Prostate gland (tissue), 2 donors: ENCODE results near the gene HOATZ. TPM values are rescaled to one million over a fixed set of nuclear protein-coding genes. Genes with fewer than 3 reads are reported as not detected.

Source experiments
- DNase-seq: peaks from one replicate; pipeline ENCODE4 v3.0.0-alpha.2; 2019; ENCODE audit warnings: low spot score
- H3K27ac ChIP-seq, 2 donors: fragments of 200-600 bp; sonication (generic); 2 replicates each; pipeline ENCODE4 v1.5.1; 2017 to 2019
- H3K27me3 ChIP-seq: fragments of 200-600 bp; sonication (generic); replicated peaks from 2 replicates; pipeline ENCODE4 v1.5.1; 2019; ENCODE audit not compliant: insufficient read depth
- H3K36me3 ChIP-seq, 2 donors: fragments of 200-600 bp; sonication (generic); 1 replicate in 1 of 2; 2 replicates in 1 of 2; pipeline versions ENCODE4 v1.5.1 to v1.8.1; 2017 to 2019
- H3K4me1 ChIP-seq: fragments of 200-600 bp; sonication (generic); replicated peaks from 2 replicates; pipeline ENCODE4 v1.5.1; 2019
- H3K4me3 ChIP-seq, 2 donors: fragments of 200-600 bp; sonication (generic); 2 replicates each; pipeline ENCODE4 v1.5.1; 2017 to 2019
- H3K9me3 ChIP-seq: fragments of 200-600 bp; sonication (generic); 2 replicates; pipeline ENCODE4 v1.5.1; 2017
- POLR2A ChIP-seq: fragments of 450-650 bp; IDR thresholded peaks from one replicate; pipeline ENCODE4 v1.6.1; 2016; ENCODE audit warnings: antibody characterized with exemption, mild to moderate bottlenecking
- POLR2AphosphoS5 ChIP-seq: sonication (generic); formaldehyde crosslinking; IDR thresholded peaks from one replicate; pipeline ENCODE4 v1.6.1; 2017; ENCODE audit warnings: antibody characterized with exemption
- WGBS: methylation state at CpG from one replicate; pipeline ENCODE4 v1.1.5; 2018; 5-methylcytosine and 5-hydroxymethylcytosine counted together
- intact Hi-C: fragments of 100-400 bp; cut with DNase I; formaldehyde crosslinking; loops from one replicate; pipeline ENCODE4 v1.14.2; 2022
- total RNA-seq, 2 donors: library from RNA; depleted of rRNA; stranded (reverse); fragments of >200 nt; gene quantifications; one replicate each; pipeline ENCODE4 v1.1.0, GENCODE V29; 2016
- TF ChIP-seq, protein P1 (sequence below), 4 experiments: fragments of 200-600 bp in 2 of 4; fragments of 450-650 bp in 2 of 4; sonication (generic) in 2 of 4; IDR thresholded peaks; 1 replicate in 3 of 4; 2 replicates in 1 of 4; pipeline ENCODE4 v1.5.1; 2016 to 2019; ENCODE audit warnings: antibody characterized with exemption in 4 of 4, mild to moderate bottlenecking in 2 of 4, moderate library complexity in 2 of 4

The HOATZ gene
- total RNA-seq, 2 donors from 2014 or later: 1.0 TPM; not detected in 1

DNA sequence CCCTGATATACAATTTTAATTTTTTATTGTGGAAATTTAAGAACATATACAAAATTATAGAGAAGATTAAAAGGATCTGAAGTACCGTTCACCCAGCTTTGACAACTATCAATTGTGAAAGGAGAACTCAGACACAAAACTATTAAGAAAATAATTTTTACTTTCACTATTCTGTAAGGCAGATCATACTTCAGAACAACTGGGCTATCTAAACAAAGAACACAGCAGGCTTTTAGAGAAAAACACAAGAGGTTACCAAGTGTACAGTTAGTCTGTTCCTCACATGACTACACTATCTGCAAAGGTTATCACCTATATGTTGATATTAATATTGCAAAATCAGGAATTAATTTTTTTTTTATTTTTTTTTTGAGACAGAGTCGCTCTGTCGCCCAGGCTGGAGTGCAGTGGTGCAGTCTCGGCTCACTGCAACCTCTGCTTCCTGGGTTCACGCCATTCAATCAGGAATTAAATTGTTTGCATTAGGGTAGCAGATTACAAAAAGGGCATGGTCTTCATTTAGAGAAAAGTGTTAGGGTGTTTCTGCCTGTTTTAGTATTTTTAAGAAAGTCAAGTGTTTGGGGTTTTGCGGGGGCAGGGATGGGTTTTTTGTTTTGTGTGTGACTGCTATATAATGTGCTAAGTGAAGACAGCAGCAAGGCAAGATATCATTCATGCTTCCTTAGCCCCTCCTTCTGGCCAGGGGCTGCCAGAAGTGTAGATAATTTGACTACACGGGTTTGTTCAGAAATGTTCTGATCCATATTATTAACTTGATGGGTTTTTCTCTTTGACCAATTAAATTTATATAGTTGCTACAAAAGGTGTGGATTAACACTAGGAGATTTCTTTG is 60.0 kb downstream of the HOATZ start:
- no peak for DNase-seq
- no peaks in the 10 kb centered on the region for H3K4me1 ChIP-seq
- no peaks in the 10 kb centered on the region for H3K27me3 ChIP-seq
- no peak overlapping the region for H3K4me3 ChIP-seq
- WGBS: 37% methylated on average over 7 of the region's 7 CpGs
- no peaks in the 10 kb centered on the region for H3K9me3 ChIP-seq
- H3K36me3 ChIP-seq: no peaks in the 10 kb centered on the region
- no peak overlapping the region for H3K27ac ChIP-seq
- intact Hi-C loops: no loop called here
- TF ChIP-seq POLR2A (no peak), POLR2AphosphoS5 (no peak)
- TF ChIP-seq, protein P1, sequence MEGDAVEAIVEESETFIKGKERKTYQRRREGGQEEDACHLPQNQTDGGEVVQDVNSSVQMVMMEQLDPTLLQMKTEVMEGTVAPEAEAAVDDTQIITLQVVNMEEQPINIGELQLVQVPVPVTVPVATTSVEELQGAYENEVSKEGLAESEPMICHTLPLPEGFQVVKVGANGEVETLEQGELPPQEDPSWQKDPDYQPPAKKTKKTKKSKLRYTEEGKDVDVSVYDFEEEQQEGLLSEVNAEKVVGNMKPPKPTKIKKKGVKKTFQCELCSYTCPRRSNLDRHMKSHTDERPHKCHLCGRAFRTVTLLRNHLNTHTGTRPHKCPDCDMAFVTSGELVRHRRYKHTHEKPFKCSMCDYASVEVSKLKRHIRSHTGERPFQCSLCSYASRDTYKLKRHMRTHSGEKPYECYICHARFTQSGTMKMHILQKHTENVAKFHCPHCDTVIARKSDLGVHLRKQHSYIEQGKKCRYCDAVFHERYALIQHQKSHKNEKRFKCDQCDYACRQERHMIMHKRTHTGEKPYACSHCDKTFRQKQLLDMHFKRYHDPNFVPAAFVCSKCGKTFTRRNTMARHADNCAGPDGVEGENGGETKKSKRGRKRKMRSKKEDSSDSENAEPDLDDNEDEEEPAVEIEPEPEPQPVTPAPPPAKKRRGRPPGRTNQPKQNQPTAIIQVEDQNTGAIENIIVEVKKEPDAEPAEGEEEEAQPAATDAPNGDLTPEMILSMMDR (IDR thresholded peaks at IDR 0.05): no peak

DNA sequence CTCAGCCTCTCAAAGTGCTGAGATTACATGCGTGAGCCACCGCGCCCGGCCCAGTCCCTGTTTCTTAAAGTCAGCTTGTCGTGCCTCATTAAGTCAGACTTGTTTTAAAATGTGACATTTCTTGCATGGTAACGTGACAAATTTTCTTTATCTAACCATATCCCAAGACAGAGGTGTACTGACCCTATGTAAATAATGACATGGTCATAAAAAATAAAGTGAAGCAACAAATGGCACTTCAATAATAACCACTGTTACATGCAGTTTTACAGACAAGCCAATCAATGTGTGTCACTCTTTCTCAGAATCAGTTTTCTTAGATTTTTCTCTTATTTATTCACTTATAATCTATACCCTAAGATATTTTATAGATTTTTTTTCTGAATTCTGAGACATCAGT is 61.2 kb downstream of the HOATZ start:
- no peaks in the 10 kb centered on the region for H3K4me1 ChIP-seq
- 77% methylated on average over 6 of the region's 6 CpGs for WGBS
- no peak overlapping the region for H3K27ac ChIP-seq
- no peaks in the 10 kb centered on the region for H3K27me3 ChIP-seq
- DNase-seq: no peak
- no peak overlapping the region for H3K4me3 ChIP-seq
- no peaks in the 10 kb centered on the region for H3K36me3 ChIP-seq
- TF ChIP-seq POLR2A: no peak
- no peak for TF ChIP-seq POLR2AphosphoS5
- TF ChIP-seq, protein P1 (IDR thresholded peaks at IDR 0.05): no peak
- intact Hi-C loops: no loop called here
- no peaks in the 10 kb centered on the region for H3K9me3 ChIP-seq

DNA sequence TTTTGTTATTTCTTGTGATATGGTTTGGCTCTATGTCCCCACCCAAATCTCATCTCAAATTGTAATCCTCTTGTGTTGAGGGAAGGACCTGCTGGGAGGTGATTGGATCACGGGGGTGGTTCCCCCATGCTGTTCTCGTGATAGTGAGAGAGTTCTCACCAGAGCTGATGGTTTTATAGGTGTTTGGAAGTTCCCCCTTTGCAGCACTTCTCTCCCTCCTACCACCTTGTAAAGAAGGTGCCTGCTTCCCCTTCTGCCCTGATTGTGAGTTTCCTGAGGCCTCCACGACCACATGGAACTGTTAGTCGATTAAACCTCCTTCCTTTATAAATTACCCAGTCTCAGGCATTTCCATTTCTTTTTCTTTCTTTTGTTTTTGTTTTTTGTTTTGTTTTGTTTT is 63.2 kb downstream of the HOATZ start:
- DNase-seq: no peak
- intact Hi-C loops: no loop called here
- 79% methylated on average over 4 of the region's 4 CpGs for WGBS
- H3K4me1 ChIP-seq: no peaks in the 10 kb centered on the region
- H3K27me3 ChIP-seq: no peaks in the 10 kb centered on the region
- no peaks in the 10 kb centered on the region for H3K36me3 ChIP-seq
- H3K27ac ChIP-seq: no peak overlapping the region
- no peak overlapping the region for H3K4me3 ChIP-seq
- H3K9me3 ChIP-seq: no peaks in the 10 kb centered on the region
- no peak for TF ChIP-seq POLR2A
- TF ChIP-seq POLR2AphosphoS5: no peak
- TF ChIP-seq, protein P1 (IDR thresholded peaks at IDR 0.05): no peak

DNA sequence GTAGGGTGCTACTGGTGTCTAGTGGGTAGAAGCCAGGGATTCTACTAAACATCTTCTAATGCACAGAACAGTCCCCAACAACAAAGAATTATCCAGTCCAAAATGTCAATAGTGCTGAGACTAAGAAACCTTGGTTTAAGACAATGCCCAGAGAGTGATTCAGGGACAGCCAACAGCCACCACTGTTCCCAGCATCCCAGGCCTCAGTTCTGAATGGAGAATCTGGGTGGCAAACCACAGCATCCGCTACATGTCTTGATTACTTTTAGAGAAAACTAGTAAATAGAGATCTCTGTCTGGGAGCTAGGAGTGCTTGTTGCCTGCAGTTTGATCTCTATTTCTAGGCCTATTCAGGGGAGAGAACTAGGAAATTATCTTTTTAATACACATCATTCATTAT is 66.8 kb downstream of the HOATZ start:
- no peak for DNase-seq
- H3K27ac ChIP-seq: no peak overlapping the region
- WGBS: 100% methylated on average over 1 of the region's 1 CpG
- H3K9me3 ChIP-seq: no peaks in the 10 kb centered on the region
- no peaks in the 10 kb centered on the region for H3K27me3 ChIP-seq
- no peaks in the 10 kb centered on the region for H3K4me1 ChIP-seq
- no peak for TF ChIP-seq POLR2A
- no peak for TF ChIP-seq POLR2AphosphoS5
- TF ChIP-seq, protein P1 (IDR thresholded peaks at IDR 0.05): no peak
- intact Hi-C loops: no loop called here
- no peak overlapping the region for H3K4me3 ChIP-seq
- no peaks in the 10 kb centered on the region for H3K36me3 ChIP-seq

DNA sequence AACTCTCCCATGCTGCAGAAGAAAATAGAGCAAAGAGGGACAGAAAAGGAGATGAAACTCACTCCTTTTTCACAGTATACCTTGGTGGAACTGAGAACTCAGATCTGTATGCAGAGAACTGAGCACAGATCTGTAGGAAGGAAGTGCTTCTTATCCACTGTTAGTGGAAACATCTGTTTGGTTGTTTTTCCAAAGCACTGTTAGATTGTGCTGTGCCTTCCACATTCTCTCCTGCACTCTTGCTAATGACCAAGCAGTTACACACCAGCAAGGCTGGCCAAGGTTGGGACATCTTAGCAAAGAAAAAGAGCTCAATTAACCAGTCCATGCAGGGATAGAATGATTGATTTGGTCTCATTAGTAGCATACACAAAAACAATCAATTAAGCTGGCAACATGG is 67.6 kb downstream of the HOATZ start:
- H3K4me3 ChIP-seq: no peak overlapping the region
- H3K9me3 ChIP-seq: no peaks in the 10 kb centered on the region
- H3K36me3 ChIP-seq: no peaks in the 10 kb centered on the region
- no peaks in the 10 kb centered on the region for H3K4me1 ChIP-seq
- H3K27me3 ChIP-seq: no peaks in the 10 kb centered on the region
- TF ChIP-seq POLR2A: no peak
- TF ChIP-seq, protein P1 (IDR thresholded peaks at IDR 0.05): no peak
- intact Hi-C loops: no loop called here
- no peak for DNase-seq
- H3K27ac ChIP-seq: no peak overlapping the region
